H1 (cell line): ENCODE results near the gene ASF1A. TPM values are rescaled to one million over a fixed set of nuclear protein-coding genes. Genes with fewer than 3 reads are reported as not detected.

Experiments used
- CTCF ChIA-PET: fragments of 300-600 bp; sonication (Branson Sonifier 250); formaldehyde crosslinking; loops from one replicate; lab custom pipeline; 2021; ENCODE audit not compliant: partially characterized antibody; lab: Charles Lee
- POLR2A ChIA-PET: fragments of 300-600 bp; sonication (Branson Sonifier 250); formaldehyde crosslinking; loops from one replicate; lab custom pipeline; 2021; ENCODE audit warnings: inconsistent platforms; ENCODE audit not compliant: partially characterized antibody; lab: Charles Lee
- DNase-seq, 2 experiments: peaks; one replicate each; pipeline versions ENCODE4 v3.0.0 to v3.0.0-alpha.2; 2010 to 2022; ENCODE audit warnings: low spot score in 2 of 2, low read depth in 1 of 2, mixed read lengths in 1 of 2
- FAIRE-seq: peaks from 2 replicates; lab custom pipeline; 2011; peaks lifted over from hg19 to GRCh38; lab: Jason Lieb, UNC
- H2AFZ ChIP-seq: 2 replicates; pipeline ENCODE4 v1.8.1; 2012; ENCODE audit warnings: low read length, inconsistent platforms
- H2AK5ac ChIP-seq: 2 replicates; pipeline ENCODE4 v1.6.1; 2013; ENCODE audit warnings: low read depth, low read length
- H2BK120ac ChIP-seq: replicated peaks from 2 replicates; pipeline ENCODE3; 2013; ENCODE audit warnings: low read depth, low read length, inconsistent platforms
- H2BK12ac ChIP-seq: 2 replicates; pipeline ENCODE4 v1.6.1; 2013; ENCODE audit warnings: low read depth, low read length
- H2BK15ac ChIP-seq: 2 replicates; pipeline ENCODE4 v1.6.1; 2013; ENCODE audit warnings: low read length
- H2BK20ac ChIP-seq: 2 replicates; pipeline ENCODE4 v1.6.1; 2013; ENCODE audit warnings: low read length
- H2BK5ac ChIP-seq: 2 replicates; pipeline ENCODE4 v1.6.1; 2013; ENCODE audit warnings: low read depth, low read length
- H3K14ac ChIP-seq: 2 replicates; pipeline ENCODE4 v1.6.1; 2013; ENCODE audit warnings: inconsistent platforms; ENCODE audit not compliant: insufficient read length
- H3K18ac ChIP-seq: 2 replicates; pipeline ENCODE4 v1.6.1; 2013; ENCODE audit warnings: low read length; ENCODE audit errors: extremely low read depth
- H3K23ac ChIP-seq: 2 replicates; pipeline ENCODE4 v1.6.1; 2013; ENCODE audit warnings: inconsistent platforms; ENCODE audit not compliant: insufficient read length
- H3K23me2 ChIP-seq: 2 replicates; pipeline ENCODE4 v1.6.1; 2013; ENCODE audit warnings: low read depth, low read length
- H3K27ac ChIP-seq: 2 replicates; pipeline ENCODE4 v1.6.1; 2011; ENCODE audit warnings: low read depth, low read length, inconsistent platforms
- H3K27me3 ChIP-seq, 4 experiments: replicated peaks in 1 of 4; 1 replicate in 1 of 4; 2 replicates in 3 of 4; pipeline versions ENCODE4 v1.6.1 to v1.8.1; 2011 to 2013; ENCODE audit warnings: low read length in 3 of 4, mild to moderate bottlenecking in 3 of 4, inconsistent platforms in 2 of 4, mixed read lengths in 2 of 4, moderate library complexity in 1 of 4; ENCODE audit not compliant: control insufficient read depth in 3 of 4, insufficient read depth in 3 of 4; ENCODE audit errors: extremely low read depth in 1 of 4
- H3K36me3 ChIP-seq, 4 experiments: 2 replicates each; pipeline versions ENCODE4 v1.6.1 to v1.8.1; 2011 to 2013; ENCODE audit warnings: mild to moderate bottlenecking in 4 of 4, low read length in 3 of 4, moderate library complexity in 2 of 4, control low read depth in 1 of 4, inconsistent platforms in 1 of 4; ENCODE audit not compliant: insufficient read depth in 4 of 4, control insufficient read depth in 2 of 4
- H3K4ac ChIP-seq: replicated peaks from 2 replicates; pipeline ENCODE3; 2013; ENCODE audit warnings: low read length, low read depth, mixed read lengths, inconsistent platforms; ENCODE audit not compliant: insufficient read length
- H3K4me1 ChIP-seq, 4 experiments: replicated peaks in 1 of 4; 1 replicate in 1 of 4; 2 replicates in 3 of 4; pipeline versions ENCODE4 v1.6.1 to v1.8.1; 2011 to 2013; ENCODE audit warnings: low read length in 3 of 4, inconsistent platforms in 2 of 4, mixed read lengths in 1 of 4; ENCODE audit not compliant: insufficient read depth in 4 of 4, control insufficient read depth in 3 of 4
- H3K4me2 ChIP-seq, 2 experiments: 2 replicates each; pipeline versions ENCODE4 v1.6.1 to v1.8.1; 2011 to 2013; ENCODE audit warnings: low read depth in 2 of 2, low read length in 2 of 2, control low read depth in 1 of 2, inconsistent platforms in 1 of 2, mild to moderate bottlenecking in 1 of 2; ENCODE audit not compliant: insufficient read depth in 1 of 2
- H3K4me3 ChIP-seq, 4 experiments: fragments of 200-600, 300-600 bp in 1 of 4; sonication (generic), shearing (Covaris generic), sonication (Bioruptor Twin) in 1 of 4; 2 replicates each; pipeline versions ENCODE4 v1.5.1 to v1.8.1; 2011 to 2016; ENCODE audit warnings: low read length in 4 of 4, low read depth in 3 of 4, control low read depth in 2 of 4, inconsistent platforms in 2 of 4, mild to moderate bottlenecking in 2 of 4, mixed read lengths in 1 of 4, moderate library complexity in 1 of 4; ENCODE audit not compliant: insufficient read depth in 2 of 4; ENCODE audit errors: extremely low read depth in 1 of 4
- H3K56ac ChIP-seq: replicated peaks from 2 replicates; pipeline ENCODE3; 2013; ENCODE audit warnings: low read depth, mild to moderate bottlenecking, mixed read lengths, low read length, inconsistent platforms; ENCODE audit not compliant: insufficient read length
- H3K79me1 ChIP-seq: 2 replicates; pipeline ENCODE4 v1.6.1; 2013; ENCODE audit warnings: low read depth, low read length, control low read depth
- H3K79me2 ChIP-seq, 2 experiments: 2 replicates each; pipeline versions ENCODE4 v1.6.1 to v1.8.1; 2012 to 2013; ENCODE audit warnings: low read length in 2 of 2, mild to moderate bottlenecking in 2 of 2, inconsistent platforms in 1 of 2; ENCODE audit not compliant: insufficient read depth in 2 of 2, control insufficient read depth in 1 of 2
- H3K9ac ChIP-seq, 4 experiments: replicated peaks in 1 of 4; 1 replicate in 1 of 4; 2 replicates in 3 of 4; pipeline versions ENCODE4 v1.6.1 to v1.8.1; 2011 to 2013; ENCODE audit warnings: low read depth in 3 of 4, low read length in 3 of 4, control low read depth in 2 of 4, mild to moderate bottlenecking in 2 of 4, moderate library complexity in 2 of 4, inconsistent platforms in 1 of 4; ENCODE audit errors: extremely low read depth in 1 of 4
- H3K9me3 ChIP-seq, 2 experiments: 2 replicates each; pipeline versions ENCODE4 v1.6.1 to v1.8.1; 2012 to 2013; ENCODE audit warnings: mild to moderate bottlenecking in 2 of 2, moderate library complexity in 2 of 2, control low read depth in 1 of 2, inconsistent platforms in 1 of 2, low read depth in 1 of 2, low read length in 1 of 2, mixed read lengths in 1 of 2; ENCODE audit not compliant: insufficient read depth in 2 of 2
- H4K20me1 ChIP-seq, 2 experiments: replicated peaks in 1 of 2; 2 replicates each; pipeline versions ENCODE3 to v1.8.1; 2011 to 2013; ENCODE audit warnings: inconsistent platforms in 2 of 2, low read length in 2 of 2, mild to moderate bottlenecking in 1 of 2; ENCODE audit not compliant: insufficient read depth in 2 of 2, control insufficient read depth in 1 of 2
- H4K5ac ChIP-seq: 2 replicates; pipeline ENCODE4 v1.6.1; 2013; ENCODE audit warnings: low read length, low read depth, mixed read lengths, inconsistent platforms; ENCODE audit not compliant: insufficient read length
- H4K8ac ChIP-seq: 2 replicates; pipeline ENCODE4 v1.8.0; 2013; ENCODE audit warnings: mild to moderate bottlenecking, moderate library complexity, low read length, inconsistent platforms; ENCODE audit not compliant: insufficient read depth; ENCODE audit errors: extremely low read depth
- H4K91ac ChIP-seq: replicated peaks from 2 replicates; pipeline ENCODE3; 2013; ENCODE audit warnings: low read length, mixed read lengths, inconsistent platforms; ENCODE audit not compliant: insufficient read length
- TEAD4 ChIP-seq: IDR thresholded peaks from 2 replicates; pipeline ENCODE4 v1.6.1; 2012; ENCODE audit warnings: low read depth, low read length, inconsistent platforms, mixed read lengths
- WGBS, 2 experiments: shearing (Covaris generic) in 1 of 2; methylation state at CpG; one replicate each; pipeline versions ENCODE4 v1.1.6 to v1.1.7; 2013 to 2015; ENCODE audit warnings: low lambda C conversion rate in 2 of 2, mixed read lengths in 2 of 2, inconsistent platforms in 1 of 2, low coverage in 1 of 2, missing lambda C conversion rate in 1 of 2; ENCODE audit not compliant: insufficient replicate concordance in 2 of 2, insufficient coverage in 1 of 2, insufficient read length in 1 of 2; ENCODE audit errors: extremely low coverage in 1 of 2, missing lambda C conversion rate in 1 of 2; 5-methylcytosine and 5-hydroxymethylcytosine counted together
- polyA plus RNA-seq, 7 experiments: library from polyadenylated mRNA; depleted of rRNA in 3 of 7; stranded (reverse) in 5 of 7; unstranded in 2 of 7; fragments of >200 nt in 5 of 7; fragments of 200-250 nt in 2 of 7; gene quantifications; 1 replicate in 5 of 7; 2 replicates in 1 of 7; 4 replicates in 1 of 7; pipeline versions ENCODE4 v1.2.1 to v1.2.3, GENCODE V29; 2011 to 2013; ENCODE audit warnings: missing spikeins in 2 of 7, mixed read lengths in 2 of 7
- total RNA-seq: library from RNA; stranded (reverse); fragmentation: NEBNext Ultra II Directional; extraction: Animal tissue kit (Norgen Biotek cat#: 25700); gene quantifications from 2 replicates; pipeline ENCODE4 v1.2.1, GENCODE V29; 2021

ASF1A gene
- total and polyA plus RNA-seq, 2 of the 8 experiments (the other 6 are each of a cell fraction or from before 2014, with no cell fraction given): 11.4 to 50.2 TPM

DNA sequence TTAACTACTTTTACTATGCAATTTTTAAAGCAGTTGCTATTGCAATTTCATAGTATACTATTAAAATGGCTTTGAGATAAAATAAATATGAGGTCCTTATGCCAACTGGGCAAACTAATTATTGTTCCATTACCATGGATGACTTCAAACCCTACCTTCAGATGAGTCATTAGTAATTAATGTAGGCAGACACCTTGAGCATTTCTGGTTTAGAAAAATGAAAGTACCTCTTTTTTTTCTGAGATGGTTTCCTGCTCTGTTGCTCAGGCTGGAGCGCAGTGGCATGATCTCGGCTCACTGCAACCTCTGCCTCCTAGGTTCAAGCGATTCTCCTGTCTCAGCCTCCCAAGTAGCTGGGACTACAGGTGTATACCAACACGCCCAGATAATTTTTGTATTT lies 11.9 kb downstream of the ASF1A start:
- Histone ChIP-seq H4K20me1 (peaks cover 3 to 4% of the 10 kb centered on the region in 2 experiments), H2BK120ac (no peak overlapping the region), H4K5ac (no peak overlapping the region), H3K27ac (no peak overlapping the region), H4K8ac (no peak overlapping the region), H3K27me3 (peaks cover 0 to 1% (median 0%) of the 10 kb centered on the region in 4 experiments; a peak in 1 of 7 replicates), H2BK20ac (no peak overlapping the region), H3K23me2 (no peaks in the 10 kb centered on the region), H2BK12ac (no peak overlapping the region)
- no peak for FAIRE-seq
- POLR2A ChIA-PET: interaction anchor here (0.7 to 1.2 kb wide), 2 partner anchors 29 to 129 kb away, joined by 3 read pairs; partner anchors contain the start of gene MCM9
- 92% methylated on average over 4 of the region's 4 CpGs; no CpG with 5 or more reads in 1 of the 2 experiments for WGBS, 2 experiments
- no peak for TF ChIP-seq TEAD4
- TF ChIP-seq, all 59 proteins: peak for 0
- peaks cover 2% of the 10 kb centered on the region; the same call in 1 of the 2 replicates for H3K79me1 ChIP-seq
- H3K9me3 ChIP-seq: no peaks in the 10 kb centered on the region
- peaks cover 2 to 88% (median 33%) of the 10 kb centered on the region in 4 experiments; a peak in 7 of 8 replicates for H3K36me3 ChIP-seq
- no peak overlapping the region for H3K23ac ChIP-seq
- H4K91ac ChIP-seq: no peak overlapping the region
- H3K9ac ChIP-seq: no peak overlapping the region
- H3K18ac ChIP-seq: no peak overlapping the region
- no peak overlapping the region for H3K4me2 ChIP-seq
- H3K79me2 ChIP-seq: peaks cover 0 to 33% of the 10 kb centered on the region in 2 experiments; a peak in 2 of 4 replicates
- no peak for DNase-seq
- H3K4me1 ChIP-seq: no peaks in the 10 kb centered on the region
- no peak overlapping the region for H3K4ac ChIP-seq
- no peak overlapping the region for H2AFZ ChIP-seq
- H3K4me3 ChIP-seq: no peak overlapping the region
- no peak overlapping the region for H3K56ac ChIP-seq
- no peak overlapping the region for H2AK5ac ChIP-seq
- no peak overlapping the region for H3K14ac ChIP-seq
- H2BK15ac ChIP-seq: no peak overlapping the region
- CTCF ChIA-PET: interaction anchor here (0.6 kb wide), 1 partner anchor 230 kb away, joined by 3 read pairs; no protein-coding TSS in a partner anchor
- H2BK5ac ChIP-seq: no peak overlapping the region
